H9 (cell line): ENCODE results near the gene GGACT. TPM values are rescaled to one million over a fixed set of nuclear protein-coding genes. Genes with fewer than 3 reads are reported as not detected.

Experiments used
- DNase-seq: peaks from one replicate; pipeline ENCODE4 v3.0.0-alpha.2; 2017
- H2AFZ ChIP-seq: one replicate; pipeline ENCODE4 v1.6.1; 2013; ENCODE audit warnings: mild to moderate bottlenecking, low read length, control low read depth, moderate library complexity
- H2AK5ac ChIP-seq: 2 replicates; pipeline ENCODE4 v1.6.1; 2013; ENCODE audit warnings: low read length, control low read depth, mixed read lengths; ENCODE audit not compliant: insufficient read length
- H2BK120ac ChIP-seq: one replicate; pipeline ENCODE4 v1.6.1; 2013; ENCODE audit warnings: low read depth, mild to moderate bottlenecking, low read length, control low read depth, inconsistent platforms; ENCODE audit not compliant: poor library complexity, severe bottlenecking
- H2BK12ac ChIP-seq: 2 replicates; pipeline ENCODE4 v1.6.1; 2013; ENCODE audit warnings: low read length, control low read depth, mixed read lengths, low read depth; ENCODE audit not compliant: insufficient read length
- H2BK15ac ChIP-seq: 2 replicates; pipeline ENCODE4 v1.6.1; 2013; ENCODE audit warnings: low read depth, low read length, control low read depth
- H2BK20ac ChIP-seq: one replicate; pipeline ENCODE4 v1.6.1; 2013; ENCODE audit warnings: low read depth, mild to moderate bottlenecking, low read length, control low read depth, inconsistent platforms; ENCODE audit not compliant: poor library complexity, severe bottlenecking
- H2BK5ac ChIP-seq: 2 replicates; pipeline ENCODE4 v1.6.1; 2013; ENCODE audit warnings: low read length, control low read depth, mixed read lengths; ENCODE audit not compliant: insufficient read length
- H3K14ac ChIP-seq: 2 replicates; pipeline ENCODE4 v1.6.1; 2013; ENCODE audit warnings: low read length, control low read depth; ENCODE audit not compliant: insufficient read depth
- H3K18ac ChIP-seq: 2 replicates; pipeline ENCODE4 v1.6.1; 2013; ENCODE audit warnings: low read depth, mild to moderate bottlenecking, mixed read lengths, low read length, control low read depth; ENCODE audit not compliant: insufficient read length
- H3K23ac ChIP-seq: 2 replicates; pipeline ENCODE4 v1.6.1; 2013; ENCODE audit warnings: low read length, control low read depth, mixed read lengths, low read depth; ENCODE audit not compliant: insufficient read length
- H3K23me2 ChIP-seq: 2 replicates; pipeline ENCODE4 v1.6.1; 2013; ENCODE audit warnings: low read depth, mild to moderate bottlenecking, mixed read lengths, low read length, control low read depth; ENCODE audit not compliant: insufficient read length, poor library complexity, severe bottlenecking
- H3K27ac ChIP-seq: 2 replicates; pipeline ENCODE4 v1.5.1; 2013; ENCODE audit warnings: low read length, control low read depth, mixed read lengths, low read depth; ENCODE audit not compliant: insufficient read length
- H3K27me3 ChIP-seq: 2 replicates; pipeline ENCODE4 v1.6.1; 2013; ENCODE audit warnings: low read length, control low read depth, inconsistent platforms; ENCODE audit not compliant: insufficient read depth
- H3K4ac ChIP-seq: 2 replicates; pipeline ENCODE4 v1.6.1; 2013; ENCODE audit warnings: low read depth, mild to moderate bottlenecking, control low read depth, inconsistent platforms, low read length, moderate library complexity
- H3K4me1 ChIP-seq: 2 replicates; pipeline ENCODE4 v1.6.1; 2013; ENCODE audit warnings: low read length, control low read depth, inconsistent platforms; ENCODE audit not compliant: insufficient read depth
- H3K4me2 ChIP-seq: 2 replicates; pipeline ENCODE4 v1.6.1; 2013; ENCODE audit warnings: low read length, control low read depth, mixed read lengths; ENCODE audit not compliant: insufficient read length, insufficient read depth
- H3K56ac ChIP-seq: 2 replicates; pipeline ENCODE4 v1.6.1; 2013; ENCODE audit warnings: low read depth, mild to moderate bottlenecking, mixed read lengths, low read length, control low read depth; ENCODE audit not compliant: insufficient read length
- H3K79me1 ChIP-seq: 2 replicates; pipeline ENCODE4 v1.6.1; 2013; ENCODE audit warnings: low read depth, mild to moderate bottlenecking, moderate library complexity, low read length, control low read depth, inconsistent platforms; ENCODE audit not compliant: insufficient read depth, poor library complexity, severe bottlenecking
- H3K79me2 ChIP-seq: 2 replicates; pipeline ENCODE4 v1.6.1; 2013; ENCODE audit warnings: low read length, control low read depth, inconsistent platforms; ENCODE audit not compliant: insufficient read depth
- H3K9ac ChIP-seq: 2 replicates; pipeline ENCODE4 v1.6.1; 2013; ENCODE audit warnings: low read length, control low read depth, mixed read lengths; ENCODE audit not compliant: insufficient read length; ENCODE audit errors: extremely low read depth
- H3K9me3 ChIP-seq: one replicate; pipeline ENCODE4 v1.6.1; 2013; ENCODE audit warnings: low read depth, low read length, inconsistent platforms; ENCODE audit not compliant: control insufficient read depth
- H3T11ph ChIP-seq: one replicate; pipeline ENCODE4 v1.6.1; 2013; ENCODE audit warnings: mild to moderate bottlenecking, low read length, control low read depth, inconsistent platforms
- H4K20me1 ChIP-seq: one replicate; pipeline ENCODE4 v1.6.1; 2013; ENCODE audit not compliant: control insufficient read depth, insufficient read length, insufficient read depth
- H4K5ac ChIP-seq: 2 replicates; pipeline ENCODE4 v1.6.1; 2013; ENCODE audit warnings: low read depth, mild to moderate bottlenecking, mixed read lengths, low read length, control low read depth; ENCODE audit not compliant: insufficient read length
- H4K8ac ChIP-seq: replicated peaks from 2 replicates; pipeline ENCODE4 v1.6.1; 2013; ENCODE audit warnings: low read length, control low read depth, mixed read lengths, low read depth; ENCODE audit not compliant: insufficient read length
- H4K91ac ChIP-seq: 2 replicates; pipeline ENCODE4 v1.6.1; 2013; ENCODE audit warnings: low read depth, mild to moderate bottlenecking, moderate library complexity, mixed read lengths, low read length, control low read depth; ENCODE audit not compliant: insufficient read length
- H3K27ac Mint-ChIP-seq, 3 experiments: 2 replicates in 2 of 3; 3 replicates in 1 of 3; pipeline ENCODE4 v1.8.0; 2020 to 2021; ENCODE audit warnings: mixed read lengths in 3 of 3, mild to moderate bottlenecking in 1 of 3, moderate library complexity in 1 of 3
- H3K27me3 Mint-ChIP-seq: 2 replicates; pipeline ENCODE4 v1.8.0; 2021; ENCODE audit warnings: low read depth, mild to moderate bottlenecking, moderate library complexity, mixed read lengths
- H3K36me3 Mint-ChIP-seq, 3 experiments: 2 replicates in 2 of 3; 3 replicates in 1 of 3; pipeline ENCODE4 v1.8.0; 2020 to 2021; ENCODE audit warnings: low read depth in 3 of 3, mixed read lengths in 3 of 3; ENCODE audit not compliant: insufficient read depth in 1 of 3
- H3K4me1 Mint-ChIP-seq, 2 experiments: 2 replicates each; pipeline ENCODE4 v1.8.0; 2020; ENCODE audit warnings: mixed read lengths in 2 of 2
- H3K4me3 Mint-ChIP-seq, 2 experiments: 2 replicates in 1 of 2; 3 replicates in 1 of 2; pipeline ENCODE4 v1.8.0; 2020 to 2021; ENCODE audit warnings: mild to moderate bottlenecking in 2 of 2, mixed read lengths in 2 of 2, moderate library complexity in 1 of 2
- H3K9me3 Mint-ChIP-seq, 2 experiments: 2 replicates in 1 of 2; 3 replicates in 1 of 2; pipeline ENCODE4 v1.8.0; 2020; ENCODE audit warnings: mild to moderate bottlenecking in 2 of 2, mixed read lengths in 2 of 2, moderate library complexity in 1 of 2
- CTCF ChIP-seq: fragments of 200-600 bp; sonication (generic); conservative IDR thresholded peaks from 3 replicates; pipeline ENCODE4 v1.8.0; 2021; ENCODE audit warnings: antibody characterized with exemption, mild to moderate bottlenecking
- WGBS: extraction: QIAGEN DNeasy Blood & Tissue Kit; methylation state at CpG from one replicate; pipeline ENCODE4 v1.1.7; 2013; ENCODE audit warnings: missing lambda C conversion rate, low lambda C conversion rate, mixed read lengths; ENCODE audit not compliant: insufficient read length; ENCODE audit errors: extremely low coverage; 5-methylcytosine and 5-hydroxymethylcytosine counted together
- total RNA-seq: library from RNA; stranded (reverse); gene quantifications from 2 replicates; pipeline ENCODE4 v1.2.1, GENCODE V29; 2021

Gene GGACT
- total RNA-seq, 1 experiment from 2014 or later: 1.3 TPM

DNA sequence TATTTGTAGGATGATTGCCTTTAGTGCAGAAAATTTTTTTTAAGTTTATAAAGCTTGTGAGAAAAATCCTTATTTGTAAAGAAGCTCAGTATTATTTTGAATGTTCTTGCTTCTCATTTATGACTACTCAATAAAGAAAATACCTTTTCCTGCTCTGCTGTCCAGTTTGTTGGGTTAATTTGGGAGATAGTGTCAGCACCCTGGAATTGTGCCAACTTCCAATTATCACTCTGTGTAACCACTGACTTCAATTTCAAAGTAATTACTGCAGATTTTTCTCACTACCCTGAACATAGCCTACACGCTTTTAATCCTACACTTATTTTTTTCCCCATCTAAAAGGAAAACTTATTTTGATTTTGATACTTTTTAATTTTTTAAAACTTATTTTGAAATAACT lies 93.1 kb downstream of the GGACT start:
- H4K91ac ChIP-seq: no peak overlapping the region
- no peak overlapping the region for H4K8ac ChIP-seq
- no peak overlapping the region for H2BK5ac ChIP-seq
- no peak overlapping the region for H2BK120ac ChIP-seq
- H2BK12ac ChIP-seq: no peak overlapping the region
- no peak overlapping the region for H3K4ac ChIP-seq
- no peak for DNase-seq
- no peak overlapping the region for H2BK15ac ChIP-seq
- H4K5ac ChIP-seq: no peak overlapping the region
- 100% methylated on average over 1 of the region's 1 CpG for whole genome bisulfite sequencing
- H3K27ac ChIP-seq: no peak overlapping the region
- H3K79me2 ChIP-seq: no peaks in the 10 kb centered on the region
- no peak for TF ChIP-seq CTCF
- no peaks in the 10 kb centered on the region for H3K9me3 ChIP-seq
- no peak overlapping the region for H3T11ph ChIP-seq
- Mint-ChIP-seq H3K4me1 (peaks cover 37% of the 10 kb centered on the region in 2 experiments), H3K4me3 (no peak overlapping the region), H3K27ac (no peak overlapping the region), H3K9me3 (peaks cover 6 to 8% of the 10 kb centered on the region in 2 experiments; a peak in 3 of 5 replicates), H3K27me3 (no peaks in the 10 kb centered on the region; the same call in 1 of the 2 replicates), H3K36me3 (peaks cover 5 to 20% (median 15%) of the 10 kb centered on the region in 3 experiments)
- no peak overlapping the region for H2AK5ac ChIP-seq
- H2BK20ac ChIP-seq: no peak overlapping the region
- H2AFZ ChIP-seq: no peak overlapping the region
- H3K14ac ChIP-seq: no peak overlapping the region
- H3K4me1 ChIP-seq: peaks cover 9% of the 10 kb centered on the region; the same call in 1 of the 2 replicates
- no peak overlapping the region for H3K4me2 ChIP-seq
- no peaks in the 10 kb centered on the region for H4K20me1 ChIP-seq
- no peak overlapping the region for H3K9ac ChIP-seq
- no peaks in the 10 kb centered on the region for H3K23me2 ChIP-seq
- H3K56ac ChIP-seq: no peak overlapping the region
- H3K27me3 ChIP-seq: no peaks in the 10 kb centered on the region
- H3K79me1 ChIP-seq: no peaks in the 10 kb centered on the region
- H3K23ac ChIP-seq: no peak overlapping the region
- no peak overlapping the region for H3K18ac ChIP-seq
